Measurements from ENCODE around the gene CHSY1.

CHSY1 gene

DNA sequence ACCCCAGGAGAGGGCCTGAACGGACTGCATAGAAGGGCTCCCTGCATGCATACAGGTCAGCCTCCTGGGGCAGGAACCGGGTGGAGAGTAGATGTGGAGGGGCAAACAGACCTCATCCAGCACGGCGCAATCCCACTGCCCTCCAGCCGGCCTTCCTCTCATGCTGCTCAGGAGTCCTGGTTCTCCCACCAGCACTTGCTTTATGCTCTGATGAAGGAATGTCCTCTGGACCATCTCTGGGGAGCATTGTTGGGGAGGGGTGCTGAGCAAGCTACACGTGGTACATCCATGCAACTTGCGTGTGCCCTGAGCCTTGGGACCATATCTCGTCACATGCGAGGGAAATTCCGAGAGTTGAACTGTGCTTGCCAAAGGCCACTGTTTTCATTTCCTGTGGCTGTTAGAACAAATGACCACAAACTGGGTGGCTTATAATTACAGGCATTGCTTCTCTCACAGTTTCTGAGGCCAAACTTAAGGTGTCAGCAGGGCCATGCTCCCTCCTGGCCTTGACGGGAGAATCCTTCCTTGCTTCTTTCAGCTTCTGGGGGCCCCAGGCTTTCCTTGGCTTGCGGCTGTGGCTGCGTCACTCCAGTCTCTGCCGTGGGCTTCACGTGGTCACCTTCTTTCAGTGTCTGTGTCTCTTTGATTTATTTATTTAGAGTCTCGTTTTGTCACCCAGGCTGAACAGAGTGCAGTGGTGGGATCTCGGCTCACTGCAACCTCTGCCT, 13.2 kb upstream of the CHSY1 start:
- TF ChIP-seq CTCF (IDR thresholded peaks at IDR 0.05): no peak

- TF ChIP-seq CTCF (IDR thresholded peaks at IDR 0.05): no peak
These were observed 12.2 kb upstream of the CHSY1 start for GRCh38 chr15:101264011-101264410.

DNA sequence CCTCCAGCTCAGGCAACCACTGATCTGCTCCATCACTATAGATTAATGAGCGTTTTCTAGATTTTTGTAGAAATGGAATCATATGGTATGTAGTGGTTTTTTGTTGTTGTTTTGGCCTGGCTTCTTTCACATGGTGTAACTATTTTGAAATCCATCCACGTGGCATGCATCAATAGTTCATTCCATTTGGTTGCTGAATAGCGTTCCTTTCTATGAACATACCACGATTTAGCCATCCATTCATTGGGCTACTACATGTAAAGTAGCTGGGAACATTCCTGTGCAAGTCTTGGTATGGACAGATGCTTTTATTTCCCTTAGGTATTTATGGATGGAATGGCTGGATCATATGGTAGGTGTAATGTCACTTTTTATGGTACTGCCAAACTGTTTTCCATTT, 10.7 kb upstream of the CHSY1 start:
- no peak for TF ChIP-seq CTCF (IDR thresholded peaks at IDR 0.05)

DNA sequence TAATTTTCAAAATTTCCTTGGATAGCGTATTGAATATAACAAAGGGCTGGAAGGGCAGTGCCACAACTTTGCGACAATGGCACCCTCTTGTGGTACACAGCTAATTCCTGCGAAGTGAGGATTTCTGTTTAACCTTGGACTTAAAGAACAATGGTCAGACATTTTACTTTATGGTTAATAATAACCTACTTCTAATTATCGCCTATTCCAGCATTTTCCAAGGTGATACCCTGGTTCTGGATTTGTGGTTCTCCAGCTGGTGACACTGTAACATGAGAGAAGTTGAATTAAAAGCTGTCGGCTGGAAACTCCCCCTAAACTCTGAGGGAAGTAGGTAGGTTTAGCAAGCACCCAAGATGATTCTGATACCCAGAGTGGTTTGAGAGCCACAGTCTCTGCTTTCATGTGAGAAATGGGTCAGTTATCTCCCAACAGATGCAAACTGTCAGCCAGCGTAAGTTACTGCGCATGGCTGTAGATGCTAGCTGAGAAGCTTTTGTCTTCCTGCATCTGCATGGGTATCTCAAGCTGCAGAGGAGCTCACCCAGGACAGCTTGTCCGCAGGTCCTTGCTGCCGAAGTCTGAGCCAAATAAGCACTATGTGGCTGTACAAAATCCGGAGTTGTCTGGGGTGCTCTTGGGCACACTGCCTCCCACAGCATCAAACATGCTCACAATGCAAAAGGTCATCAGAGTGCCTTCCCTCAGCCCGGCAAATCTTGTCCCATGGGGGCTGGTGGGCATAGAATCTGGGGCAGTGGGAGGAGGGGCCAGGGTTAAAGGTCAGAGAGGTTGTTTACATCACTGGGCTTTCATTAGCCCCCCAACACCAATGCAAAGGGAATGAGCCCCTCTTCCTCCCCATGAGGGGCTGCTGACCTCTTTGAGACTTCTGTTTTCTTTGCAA, 6.6 kb upstream of the CHSY1 start:
- peak; percentile 88 for TF ChIP-seq CTCF (IDR thresholded peaks at IDR 0.05)

GRCh38 chr15:101256757-101257156, 4.9 kb upstream of the CHSY1 start:
- TF ChIP-seq CTCF (IDR thresholded peaks at IDR 0.05): peak; percentile 42; the same call in 1 of the 2 replicates

GRCh38 chr15:101255615-101256241, 3.9 kb upstream of the CHSY1 start:
- no peak for TF ChIP-seq CTCF (IDR thresholded peaks at IDR 0.05)

GRCh38 chr15:101255051-101255395, 3.2 kb upstream of the CHSY1 start:
- no peak for TF ChIP-seq CTCF (IDR thresholded peaks at IDR 0.05)
